Measurements from ENCODE around the gene SEMA3E. TPM values are rescaled to one million over a fixed set of nuclear protein-coding genes. Genes with fewer than 3 reads are reported as not detected.
"Not testable (repeated sequence)": the region's sequence is repeated elsewhere in the genome, so short reads cannot be mapped to it uniquely, and the experiment has no call there.

SEMA3E gene
- total and polyA plus RNA-seq, 5 donors from 2014 or later = not detected

- H3K27me3 Mint-ChIP-seq = no peaks in the 10 kb centered on the region
- no peaks in the 10 kb centered on the region for H3K36me3 ChIP-seq (ENCODE audit: control insufficient read depth, insufficient read depth, low read length)
- H3K9me3 ChIP-seq (ENCODE audit: control insufficient read depth in 2 of 2, low read length in 2 of 2) = peaks cover 0 to 6% of the 10 kb centered on the region in 2 experiments
- no peak for ATAC-seq (ENCODE audit: low read depth in 2 of 2)
- no peak overlapping the region for H3K27ac ChIP-seq (ENCODE audit: insufficient read depth, low read length, poor library complexity, severe bottlenecking)
- H3K9me3 Mint-ChIP-seq = peaks cover 0 to 14% (median 5%) of the 10 kb centered on the region in 7 donors
- no peak overlapping the region for H3K4me3 ChIP-seq (ENCODE audit: low read depth, low read length)
- no peak for DNase-seq
- no peaks in the 10 kb centered on the region for H3K4me1 Mint-ChIP-seq
- H3K4me1 ChIP-seq (ENCODE audit: control insufficient read depth, insufficient read depth, low read length, poor library complexity, severe bottlenecking) = no peaks in the 10 kb centered on the region
- no peaks in the 10 kb centered on the region for H3K27me3 ChIP-seq (ENCODE audit: control insufficient read depth, insufficient read depth, low read length)
- H3K36me3 Mint-ChIP-seq = no peaks in the 10 kb centered on the region
- no peak overlapping the region for H3K4me3 Mint-ChIP-seq
- H3K27ac Mint-ChIP-seq = no peak overlapping the region
Observed at GRCh38 chr7:83581667-83582435, 67.1 kb downstream of the SEMA3E start.

- Histone ChIP-seq H3K36me3 (ENCODE audit: control insufficient read depth, insufficient read depth, low read length) (no peaks in the 10 kb centered on the region), H3K27ac (ENCODE audit: insufficient read depth, low read length, poor library complexity, severe bottlenecking) (no peak overlapping the region), H3K9me3 (ENCODE audit: control insufficient read depth in 2 of 2, low read length in 2 of 2) (no peaks in the 10 kb centered on the region), H3K27me3 (ENCODE audit: control insufficient read depth, insufficient read depth, low read length) (no peaks in the 10 kb centered on the region), H3K4me1 (ENCODE audit: control insufficient read depth, insufficient read depth, low read length, poor library complexity, severe bottlenecking) (no peaks in the 10 kb centered on the region), H3K4me3 (ENCODE audit: low read depth, low read length) (no peak overlapping the region)
- Mint-ChIP-seq H3K4me1 (no peaks in the 10 kb centered on the region), H3K27me3 (no peaks in the 10 kb centered on the region), H3K36me3 (no peaks in the 10 kb centered on the region), H3K4me3 (no peak overlapping the region), H3K27ac (no peak overlapping the region), H3K9me3 (peaks cover 0 to 10% (median 3%) of the 10 kb centered on the region in 7 donors)
- ATAC-seq (ENCODE audit: low read depth in 2 of 2) (no peak), DNase-seq (no peak)
Observed at GRCh38 chr7:83579740-83580139, 69.2 kb downstream of the SEMA3E start.

GRCh38 chr7:83575436-83575835 lies 73.5 kb downstream of the SEMA3E start:
- H3K9me3 ChIP-seq (ENCODE audit: control insufficient read depth in 2 of 2, low read length in 2 of 2) = peaks cover 0 to 3% of the 10 kb centered on the region in 2 experiments

GRCh38 chr7:83574616-83575015 lies 74.3 kb downstream of the SEMA3E start:
- peaks cover 0 to 3% of the 10 kb centered on the region in 2 experiments for H3K9me3 ChIP-seq (ENCODE audit: control insufficient read depth in 2 of 2, low read length in 2 of 2)
- ATAC-seq (ENCODE audit: low read depth in 2 of 2) (no peak), DNase-seq (no peak)
- peaks cover 0 to 17% (median 2%) of the 10 kb centered on the region in 7 donors for H3K9me3 Mint-ChIP-seq
- H3K27me3 Mint-ChIP-seq = no peaks in the 10 kb centered on the region
- H3K27ac ChIP-seq (ENCODE audit: insufficient read depth, low read length, poor library complexity, severe bottlenecking) = no peak overlapping the region
- no peaks in the 10 kb centered on the region for H3K36me3 ChIP-seq (ENCODE audit: control insufficient read depth, insufficient read depth, low read length)
- H3K27ac Mint-ChIP-seq = no peak overlapping the region
- no peaks in the 10 kb centered on the region for H3K4me1 Mint-ChIP-seq
- no peaks in the 10 kb centered on the region for H3K4me1 ChIP-seq (ENCODE audit: control insufficient read depth, insufficient read depth, low read length, poor library complexity, severe bottlenecking)
- H3K4me3 Mint-ChIP-seq = no peak overlapping the region
- H3K4me3 ChIP-seq (ENCODE audit: low read depth, low read length) = no peak overlapping the region
- no peaks in the 10 kb centered on the region for H3K27me3 ChIP-seq (ENCODE audit: control insufficient read depth, insufficient read depth, low read length)
- no peaks in the 10 kb centered on the region for H3K36me3 Mint-ChIP-seq

More at GRCh38 chr7:83575436-83575835, 73.5 kb downstream of the SEMA3E start:
- H3K27ac Mint-ChIP-seq = no peak overlapping the region
- H3K4me1 ChIP-seq (ENCODE audit: control insufficient read depth, insufficient read depth, low read length, poor library complexity, severe bottlenecking) = no peaks in the 10 kb centered on the region
- H3K27ac ChIP-seq (ENCODE audit: insufficient read depth, low read length, poor library complexity, severe bottlenecking) = no peak overlapping the region
- H3K9me3 Mint-ChIP-seq = peaks cover 0 to 13% (median 3%) of the 10 kb centered on the region in 7 donors
- no peak overlapping the region for H3K4me3 ChIP-seq (ENCODE audit: low read depth, low read length)
- ATAC-seq (ENCODE audit: low read depth in 2 of 2) = no peak
- no peak overlapping the region for H3K4me3 Mint-ChIP-seq
- DNase-seq = no peak
- no peaks in the 10 kb centered on the region for H3K36me3 ChIP-seq (ENCODE audit: control insufficient read depth, insufficient read depth, low read length)
- H3K4me1 Mint-ChIP-seq = no peaks in the 10 kb centered on the region
- H3K27me3 ChIP-seq (ENCODE audit: control insufficient read depth, insufficient read depth, low read length) = no peaks in the 10 kb centered on the region
- H3K36me3 Mint-ChIP-seq = no peaks in the 10 kb centered on the region
- no peaks in the 10 kb centered on the region for H3K27me3 Mint-ChIP-seq

- Mint-ChIP-seq H3K36me3 (no peaks in the 10 kb centered on the region), H3K9me3 (peaks cover 0 to 18% (median 7%) of the 10 kb centered on the region in 7 donors), H3K4me3 (no peak overlapping the region), H3K27me3 (no peaks in the 10 kb centered on the region), H3K27ac (no peak overlapping the region), H3K4me1 (no peaks in the 10 kb centered on the region)
- Histone ChIP-seq H3K27ac (ENCODE audit: insufficient read depth, low read length, poor library complexity, severe bottlenecking) (no peak overlapping the region), H3K4me3 (ENCODE audit: low read depth, low read length) (no peak overlapping the region), H3K27me3 (ENCODE audit: control insufficient read depth, insufficient read depth, low read length) (no peaks in the 10 kb centered on the region), H3K36me3 (ENCODE audit: control insufficient read depth, insufficient read depth, low read length) (no peaks in the 10 kb centered on the region), H3K9me3 (ENCODE audit: control insufficient read depth in 2 of 2, low read length in 2 of 2) (peaks cover 0 to 3% of the 10 kb centered on the region in 2 experiments), H3K4me1 (ENCODE audit: control insufficient read depth, insufficient read depth, low read length, poor library complexity, severe bottlenecking) (no peaks in the 10 kb centered on the region)
- ATAC-seq (ENCODE audit: low read depth in 2 of 2) = no peak
- no peak for DNase-seq
Observed at GRCh38 chr7:83562960-83563359, 86.0 kb downstream of the SEMA3E start.

GRCh38 chr7:83562289-83562688 lies 86.7 kb downstream of the SEMA3E start:
- peaks cover 0 to 3% of the 10 kb centered on the region in 2 experiments for H3K9me3 ChIP-seq (ENCODE audit: control insufficient read depth in 2 of 2, low read length in 2 of 2)
- H3K27ac ChIP-seq (ENCODE audit: insufficient read depth, low read length, poor library complexity, severe bottlenecking) = no peak overlapping the region
- no peaks in the 10 kb centered on the region for H3K36me3 ChIP-seq (ENCODE audit: control insufficient read depth, insufficient read depth, low read length)
- DNase-seq (no peak), ATAC-seq (ENCODE audit: low read depth in 2 of 2) (no peak)
- no peaks in the 10 kb centered on the region for H3K36me3 Mint-ChIP-seq
- H3K4me3 Mint-ChIP-seq = no peak overlapping the region
- H3K27ac Mint-ChIP-seq = no peak overlapping the region
- H3K27me3 ChIP-seq (ENCODE audit: control insufficient read depth, insufficient read depth, low read length) = no peaks in the 10 kb centered on the region
- no peak overlapping the region for H3K4me3 ChIP-seq (ENCODE audit: low read depth, low read length)
- H3K9me3 Mint-ChIP-seq = peaks cover 0 to 17% (median 7%) of the 10 kb centered on the region in 7 donors
- no peaks in the 10 kb centered on the region for H3K27me3 Mint-ChIP-seq
- no peaks in the 10 kb centered on the region for H3K4me1 ChIP-seq (ENCODE audit: control insufficient read depth, insufficient read depth, low read length, poor library complexity, severe bottlenecking)
- H3K4me1 Mint-ChIP-seq = no peaks in the 10 kb centered on the region

- peaks cover 0 to 10% (median 3%) of the 10 kb centered on the region in 7 donors for H3K9me3 Mint-ChIP-seq
- no peak for ATAC-seq (ENCODE audit: low read depth in 2 of 2)
- H3K9me3 ChIP-seq (ENCODE audit: control insufficient read depth in 2 of 2, low read length in 2 of 2) = peaks cover 0 to 3% of the 10 kb centered on the region in 2 experiments
- no peaks in the 10 kb centered on the region for H3K27me3 ChIP-seq (ENCODE audit: control insufficient read depth, insufficient read depth, low read length)
- H3K27me3 Mint-ChIP-seq = no peaks in the 10 kb centered on the region
- H3K36me3 Mint-ChIP-seq = no peaks in the 10 kb centered on the region
- no peak overlapping the region for H3K27ac Mint-ChIP-seq
- H3K4me3 ChIP-seq (ENCODE audit: low read depth, low read length) = no peak overlapping the region
- no peaks in the 10 kb centered on the region for H3K4me1 ChIP-seq (ENCODE audit: control insufficient read depth, insufficient read depth, low read length, poor library complexity, severe bottlenecking)
- H3K36me3 ChIP-seq (ENCODE audit: control insufficient read depth, insufficient read depth, low read length) = no peaks in the 10 kb centered on the region
- no peak overlapping the region for H3K27ac ChIP-seq (ENCODE audit: insufficient read depth, low read length, poor library complexity, severe bottlenecking)
- no peak for DNase-seq
- H3K4me1 Mint-ChIP-seq = no peaks in the 10 kb centered on the region
- no peak overlapping the region for H3K4me3 Mint-ChIP-seq
Observed at GRCh38 chr7:83559887-83560286, 89.1 kb downstream of the SEMA3E start.

- H3K27ac ChIP-seq (ENCODE audit: insufficient read depth, low read length, poor library complexity, severe bottlenecking); H3K4me3 ChIP-seq (ENCODE audit: low read depth, low read length); H3K9me3 ChIP-seq (ENCODE audit: control insufficient read depth in 2 of 2, low read length in 2 of 2); H3K27ac Mint-ChIP-seq; H3K4me1 Mint-ChIP-seq; H3K36me3 ChIP-seq (ENCODE audit: control insufficient read depth, insufficient read depth, low read length); H3K36me3 Mint-ChIP-seq; H3K27me3 ChIP-seq (ENCODE audit: control insufficient read depth, insufficient read depth, low read length); H3K4me3 Mint-ChIP-seq; H3K27me3 Mint-ChIP-seq; H3K4me1 ChIP-seq (ENCODE audit: control insufficient read depth, insufficient read depth, low read length, poor library complexity, severe bottlenecking); DNase-seq; ATAC-seq (ENCODE audit: low read depth in 2 of 2): not testable (repeated sequence)
- H3K9me3 Mint-ChIP-seq = peaks cover 3 to 20% (median 12%) of the 10 kb centered on the region in 7 donors
Observed at GRCh38 chr7:83552556-83552955, 96.4 kb downstream of the SEMA3E start.
